WERI-Rb-1 (cell line): ENCODE measurements around the gene SCML1.
A peak's percentile ranks its signal among the peaks of the same experiment; 100 is the strongest.

ENCODE experiments used
- DNase-seq: peaks from one replicate; pipeline ENCODE4 v3.0.0-alpha.2; 2020
- H3K27ac ChIP-seq: fragments of 250-450 bp; sonication (Bioruptor Pico); 2 replicates; pipeline ENCODE4 v1.5.1; 2020; ENCODE audit warnings: mild to moderate bottlenecking, moderate library complexity
- H3K27me3 ChIP-seq: fragments of 250-450 bp; sonication (Bioruptor Pico); 2 replicates; pipeline ENCODE4 v1.5.1; 2021; ENCODE audit warnings: mild to moderate bottlenecking, low read depth, moderate library complexity; ENCODE audit not compliant: insufficient read depth, severe bottlenecking
- H3K36me3 ChIP-seq: fragments of 250-450 bp; sonication (Bioruptor Pico); 2 replicates; pipeline ENCODE4 v1.5.1; 2020; ENCODE audit warnings: mild to moderate bottlenecking, moderate library complexity
- H3K4me3 ChIP-seq: 2 replicates; pipeline ENCODE4 v1.5.1; 2011; ENCODE audit warnings: low read depth, mild to moderate bottlenecking, control low read depth, low read length
- H3K9me3 ChIP-seq: fragments of 250-450 bp; sonication (Bioruptor Pico); 2 replicates; pipeline ENCODE4 v1.5.1; 2021; ENCODE audit warnings: mild to moderate bottlenecking, moderate library complexity; ENCODE audit not compliant: severe bottlenecking
- TF ChIP-seq, protein P1 (sequence below): IDR thresholded peaks from 2 replicates; pipeline ENCODE4 v1.5.1; 2011; ENCODE audit warnings: low read depth, mild to moderate bottlenecking, control low read depth, inconsistent platforms, low read length

Gene SCML1, protein sequence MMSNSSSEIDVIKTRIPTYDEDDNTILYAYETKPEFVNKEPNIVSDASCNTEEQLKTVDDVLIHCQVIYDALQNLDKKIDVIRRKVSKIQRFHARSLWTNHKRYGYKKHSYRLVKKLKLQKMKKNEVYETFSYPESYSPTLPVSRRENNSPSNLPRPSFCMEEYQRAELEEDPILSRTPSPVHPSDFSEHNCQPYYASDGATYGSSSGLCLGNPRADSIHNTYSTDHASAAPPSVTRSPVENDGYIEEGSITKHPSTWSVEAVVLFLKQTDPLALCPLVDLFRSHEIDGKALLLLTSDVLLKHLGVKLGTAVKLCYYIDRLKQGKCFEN

DNA sequence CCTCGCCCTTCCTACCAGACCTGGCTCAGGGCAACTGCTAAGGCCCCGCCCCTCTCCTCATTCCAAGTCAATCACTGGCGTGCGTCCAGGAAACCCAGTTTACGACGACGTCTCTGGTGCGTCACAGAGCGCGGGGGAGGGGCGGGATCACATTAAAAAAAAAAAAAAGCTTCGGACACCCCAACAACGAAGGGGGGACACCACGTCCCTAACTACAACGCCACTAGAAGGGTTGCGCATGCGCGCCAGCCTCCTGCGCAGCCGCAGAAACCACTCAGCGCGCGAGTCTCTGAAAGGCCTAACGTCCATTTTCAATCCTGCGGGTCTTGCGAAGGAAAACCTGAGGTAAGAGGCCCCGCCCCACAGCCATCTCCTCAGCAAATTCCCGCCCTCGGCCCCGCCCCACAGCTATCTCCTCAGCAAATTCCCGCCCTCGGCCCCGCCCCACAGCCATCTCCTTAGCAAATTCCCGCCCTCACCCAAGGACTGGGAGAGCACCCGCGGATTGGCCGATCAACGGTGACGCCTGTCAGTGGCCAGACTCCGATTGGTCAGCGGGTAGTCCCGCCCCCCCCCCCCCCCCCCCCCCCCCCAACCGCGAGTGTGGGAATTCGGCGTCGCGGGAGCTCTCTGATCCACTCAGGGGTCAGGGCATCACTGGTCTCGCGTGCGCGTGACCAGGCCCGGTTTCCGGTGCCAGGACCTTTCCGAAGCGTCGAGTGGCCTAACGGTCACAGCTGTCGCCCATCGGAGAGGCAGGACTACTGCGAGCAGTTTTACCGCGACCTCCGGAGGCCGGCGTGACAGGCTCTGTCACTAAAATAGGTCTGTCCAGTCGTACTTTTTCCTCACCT is at the start of gene SCML1:
Gene SCML1 (plus strand): TSS at position 638 of the 854 bp plus-strand sequence. CDS start 6,694 bp downstream, outside the sequence.
- Histone ChIP-seq H3K9me3 (no peaks in the 10 kb centered on the region), H3K27me3 (peaks cover 5% of the 10 kb centered on the region), H3K4me3 (peak within 1 kb of the TSS; percentile 78), H3K27ac (peak within 1 kb of the TSS; percentile 70), H3K36me3 (no peaks in the 10 kb centered on the region)
- DNase-seq = peak; percentile 97
- TF ChIP-seq, protein P1, sequence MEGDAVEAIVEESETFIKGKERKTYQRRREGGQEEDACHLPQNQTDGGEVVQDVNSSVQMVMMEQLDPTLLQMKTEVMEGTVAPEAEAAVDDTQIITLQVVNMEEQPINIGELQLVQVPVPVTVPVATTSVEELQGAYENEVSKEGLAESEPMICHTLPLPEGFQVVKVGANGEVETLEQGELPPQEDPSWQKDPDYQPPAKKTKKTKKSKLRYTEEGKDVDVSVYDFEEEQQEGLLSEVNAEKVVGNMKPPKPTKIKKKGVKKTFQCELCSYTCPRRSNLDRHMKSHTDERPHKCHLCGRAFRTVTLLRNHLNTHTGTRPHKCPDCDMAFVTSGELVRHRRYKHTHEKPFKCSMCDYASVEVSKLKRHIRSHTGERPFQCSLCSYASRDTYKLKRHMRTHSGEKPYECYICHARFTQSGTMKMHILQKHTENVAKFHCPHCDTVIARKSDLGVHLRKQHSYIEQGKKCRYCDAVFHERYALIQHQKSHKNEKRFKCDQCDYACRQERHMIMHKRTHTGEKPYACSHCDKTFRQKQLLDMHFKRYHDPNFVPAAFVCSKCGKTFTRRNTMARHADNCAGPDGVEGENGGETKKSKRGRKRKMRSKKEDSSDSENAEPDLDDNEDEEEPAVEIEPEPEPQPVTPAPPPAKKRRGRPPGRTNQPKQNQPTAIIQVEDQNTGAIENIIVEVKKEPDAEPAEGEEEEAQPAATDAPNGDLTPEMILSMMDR = no peak

DNA sequence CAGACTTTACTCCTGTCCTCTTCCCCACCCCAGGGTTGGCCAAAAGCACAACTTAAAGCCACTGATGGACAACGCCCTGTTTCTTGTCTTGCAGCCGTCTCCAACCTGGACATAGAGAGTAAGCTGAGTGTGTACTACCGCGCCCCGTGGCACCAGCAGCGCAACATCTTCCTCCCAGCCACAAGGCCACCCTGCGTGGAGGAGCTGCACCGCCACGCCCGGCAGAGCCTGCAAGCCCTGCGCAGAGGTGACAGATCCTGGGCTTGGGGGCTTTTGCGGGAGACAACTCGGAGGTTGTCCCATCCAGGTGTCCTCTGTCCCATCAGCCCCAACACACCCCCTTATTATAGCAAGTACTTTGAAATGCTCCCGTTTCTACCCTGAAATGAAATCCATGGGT is 49.6 kb upstream of the SCML1 start:
- TF ChIP-seq, protein P1 = no peak
- Histone ChIP-seq H3K36me3 (no peaks in the 10 kb centered on the region), H3K27ac (no peak overlapping the region)

DNA sequence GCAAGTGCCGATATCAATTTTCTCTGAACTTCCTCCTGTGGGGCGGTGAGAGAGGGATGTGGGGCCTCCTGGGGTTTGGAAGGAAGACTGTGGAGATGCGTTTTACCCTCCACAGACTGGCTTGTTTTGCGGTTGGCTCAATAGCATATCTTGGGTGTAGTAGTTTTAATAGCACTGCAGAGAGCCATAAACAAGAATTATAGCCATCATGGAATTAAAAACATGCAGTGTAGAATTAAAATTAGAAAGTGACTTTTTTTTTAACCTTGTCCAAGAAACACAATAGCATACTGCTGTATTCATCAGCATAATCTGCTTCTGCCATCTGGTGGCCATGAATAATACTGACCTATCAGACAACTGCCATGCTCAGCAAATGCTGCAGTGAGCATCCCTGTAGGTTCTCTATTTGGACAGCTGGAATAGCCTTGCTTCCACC is 47.3 kb upstream of the SCML1 start:
- no peak overlapping the region for H3K27ac ChIP-seq
- peaks cover 9% of the 10 kb centered on the region for H3K27me3 ChIP-seq
- H3K9me3 ChIP-seq = no peaks in the 10 kb centered on the region
- no peak overlapping the region for H3K4me3 ChIP-seq
- peak; percentile 41 for DNase-seq
- TF ChIP-seq, protein P1 = peak; percentile 60
- H3K36me3 ChIP-seq = no peaks in the 10 kb centered on the region

More for the DNA sequence above, 49.6 kb upstream of the SCML1 start:
- DNase-seq = no peak
- peaks cover 8% of the 10 kb centered on the region for H3K27me3 ChIP-seq
- no peaks in the 10 kb centered on the region for H3K9me3 ChIP-seq
- H3K4me3 ChIP-seq = no peak overlapping the region

DNA sequence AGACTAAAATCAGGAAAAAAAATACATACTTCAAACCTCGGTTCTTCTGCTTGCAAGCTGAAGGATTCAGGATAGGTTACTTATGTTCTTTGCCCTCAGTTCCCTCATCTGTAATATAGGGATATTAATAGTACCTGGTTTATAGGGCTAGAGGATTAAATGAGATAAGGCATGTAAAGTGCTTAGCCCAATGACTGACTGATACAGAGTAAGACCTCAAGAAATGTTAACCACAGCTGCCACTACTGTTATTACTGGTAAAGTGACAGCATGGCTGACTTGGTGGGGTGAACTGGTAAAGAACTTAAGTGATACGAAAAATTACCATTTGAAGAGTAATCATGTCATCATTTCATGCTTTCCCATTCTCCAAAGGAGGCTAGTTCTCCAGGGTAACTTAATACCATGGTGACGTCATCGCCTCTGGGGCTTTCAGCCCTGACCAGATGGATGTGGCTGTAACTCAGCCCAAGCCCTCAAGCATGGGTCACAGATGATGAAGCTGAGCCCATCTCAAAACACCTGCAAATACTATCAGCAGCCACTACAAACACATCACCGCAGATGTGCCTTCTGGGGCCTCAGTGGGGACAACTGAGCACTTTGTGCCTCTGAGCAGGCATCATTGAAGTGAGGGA is 44.5 kb upstream of the SCML1 start:
- no peak overlapping the region for H3K27ac ChIP-seq
- no peak overlapping the region for H3K4me3 ChIP-seq
- no peaks in the 10 kb centered on the region for H3K9me3 ChIP-seq
- H3K36me3 ChIP-seq = no peaks in the 10 kb centered on the region
- H3K27me3 ChIP-seq = peaks cover 5% of the 10 kb centered on the region
- peak; percentile 68 for DNase-seq
- TF ChIP-seq, protein P1 = no peak

DNA sequence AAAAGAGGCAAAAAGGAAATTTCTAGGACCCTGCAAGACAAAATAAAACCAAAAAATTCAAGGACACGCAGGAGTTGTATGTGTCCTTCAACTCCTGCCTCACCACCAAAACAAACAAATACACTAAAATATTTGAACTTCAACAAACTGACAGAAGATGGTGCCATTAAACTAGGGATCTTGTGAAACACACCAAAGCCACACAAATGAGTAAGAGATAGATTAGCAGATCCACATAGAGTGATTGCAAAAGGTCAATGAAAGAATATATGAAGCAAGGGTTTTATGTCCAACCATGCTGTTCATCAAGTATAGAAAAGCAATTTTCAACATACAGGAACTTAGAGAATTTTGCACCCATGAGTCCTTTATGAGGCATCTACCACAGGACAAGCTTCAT is 40.1 kb upstream of the SCML1 start:
- no peak for DNase-seq
- H3K9me3 ChIP-seq = no peaks in the 10 kb centered on the region
- no peaks in the 10 kb centered on the region for H3K36me3 ChIP-seq
- TF ChIP-seq, protein P1 = no peak
- no peak overlapping the region for H3K4me3 ChIP-seq
- H3K27ac ChIP-seq = no peak overlapping the region
- peaks cover 2% of the 10 kb centered on the region for H3K27me3 ChIP-seq
